GM23338 (cell line): ENCODE measurements around the gene GAREM1. TPM values are rescaled to one million over a fixed set of nuclear protein-coding genes. Genes with fewer than 3 reads are reported as not detected.

Experiments used
- ATAC-seq: fragments of 200-7000 bp; cut with Tn5 transposase; 3 replicates; pipeline ENCODE4 v1.9.1; 2020
- DNase-seq: peaks from one replicate; pipeline ENCODE4 v3.0.0-alpha.2; 2015; ENCODE audit warnings: low spot score
- H2AFZ ChIP-seq: fragments of 200-600 bp; sonication (generic); 2 replicates; pipeline ENCODE4 v1.8.0; 2016; ENCODE audit warnings: antibody characterized with exemption, mild to moderate bottlenecking, moderate library complexity
- H3F3A ChIP-seq: fragments of 200-600 bp; sonication (generic); replicated peaks from 2 replicates; pipeline ENCODE4 v1.8.0; 2017; ENCODE audit warnings: antibody characterized with exemption, mixed run types, low read depth
- H3K27ac ChIP-seq: fragments of 200-600 bp; sonication (generic); 2 replicates; pipeline ENCODE4 v1.6.1; 2016; ENCODE audit warnings: low read depth
- H3K27me3 ChIP-seq: fragments of 200-600 bp; sonication (generic); 2 replicates; pipeline ENCODE4 v1.8.0; 2016; ENCODE audit warnings: mild to moderate bottlenecking, mixed run types, moderate library complexity; ENCODE audit not compliant: insufficient read depth
- H3K36me3 ChIP-seq: fragments of 200-600 bp; sonication (generic); 2 replicates; pipeline ENCODE4 v1.8.0; 2016; ENCODE audit warnings: mild to moderate bottlenecking; ENCODE audit not compliant: insufficient read depth
- H3K4me1 ChIP-seq: fragments of 200-600 bp; sonication (generic); 2 replicates; pipeline ENCODE4 v1.8.0; 2016; ENCODE audit warnings: mild to moderate bottlenecking, moderate library complexity; ENCODE audit not compliant: insufficient read depth
- H3K4me2 ChIP-seq: fragments of 200-600 bp; sonication (generic); 2 replicates; pipeline ENCODE4 v1.7.1; 2017; ENCODE audit warnings: mixed run types
- H3K4me3 ChIP-seq: fragments of 200-600 bp; sonication (generic); 2 replicates; pipeline ENCODE4 v1.6.1; 2016; ENCODE audit warnings: mixed run types
- H3K79me2 ChIP-seq: fragments of 200-600 bp; sonication (generic); replicated peaks from 2 replicates; pipeline ENCODE4 v1.8.0; 2017; ENCODE audit warnings: mild to moderate bottlenecking; ENCODE audit not compliant: insufficient read depth
- H3K9me2 ChIP-seq: fragments of 200-600 bp; sonication (generic); 2 replicates; pipeline ENCODE4 v1.8.0; 2017; ENCODE audit not compliant: insufficient read depth
- H4K20me1 ChIP-seq: fragments of 200-600 bp; sonication (generic); replicated peaks from 2 replicates; pipeline ENCODE4 v1.8.0; 2017; ENCODE audit warnings: mild to moderate bottlenecking; ENCODE audit not compliant: insufficient read depth
- H3K27ac Mint-ChIP-seq: 2 replicates; pipeline ENCODE4 v1.8.0; 2020; ENCODE audit warnings: inconsistent platforms, mild to moderate bottlenecking, moderate library complexity, mixed read lengths
- H3K27me3 Mint-ChIP-seq: 3 replicates; pipeline ENCODE4 v1.8.0; 2022; ENCODE audit warnings: low read depth, mild to moderate bottlenecking, moderate library complexity, mixed read lengths, inconsistent platforms; ENCODE audit not compliant: insufficient read depth, poor library complexity
- H3K36me3 Mint-ChIP-seq: 3 replicates; pipeline ENCODE4 v1.8.0; 2021; ENCODE audit warnings: low read depth, mild to moderate bottlenecking, inconsistent platforms, moderate library complexity, mixed read lengths
- H3K4me1 Mint-ChIP-seq: 3 replicates; pipeline ENCODE4 v1.8.0; 2020; ENCODE audit warnings: mild to moderate bottlenecking, inconsistent platforms, mixed read lengths
- H3K4me3 Mint-ChIP-seq: 3 replicates; pipeline ENCODE4 v1.8.0; 2021; ENCODE audit warnings: moderate library complexity, mild to moderate bottlenecking, inconsistent platforms, mixed read lengths
- H3K9me3 Mint-ChIP-seq: 3 replicates; pipeline ENCODE4 v1.8.0; 2020; ENCODE audit warnings: moderate library complexity, mild to moderate bottlenecking, inconsistent platforms, mixed read lengths
- CREB1 ChIP-seq: fragments of 250-450 bp; sonication (Bioruptor Pico); IDR thresholded peaks from 2 replicates; pipeline ENCODE4 v1.5.0; 2020; ENCODE audit warnings: low read depth, mild to moderate bottlenecking, moderate library complexity
- ETS1 ChIP-seq: IDR thresholded peaks from 2 replicates; pipeline ENCODE4 v1.6.1; 2016; ENCODE audit warnings: antibody characterized with exemption
- EZH2 ChIP-seq: fragments of 200-600 bp; sonication (generic); IDR thresholded peaks from one replicate; pipeline ENCODE4 v1.8.0; 2017; ENCODE audit warnings: antibody characterized with exemption, mild to moderate bottlenecking, low read depth; ENCODE audit not compliant: unreplicated experiment
- EZH2phosphoT487 ChIP-seq: fragments of 200-600 bp; sonication (generic); IDR thresholded peaks from one replicate; pipeline ENCODE4 v1.8.1; 2018; ENCODE audit warnings: antibody characterized with exemption; ENCODE audit not compliant: unreplicated experiment
- JUNB ChIP-seq: IDR thresholded peaks from one replicate; pipeline ENCODE4 v1.6.1; 2016; ENCODE audit warnings: antibody characterized with exemption; ENCODE audit not compliant: unreplicated experiment
- NANOG ChIP-seq: IDR thresholded peaks from 2 replicates; pipeline ENCODE4 v1.6.1; 2016; ENCODE audit warnings: antibody characterized with exemption, borderline replicate concordance
- POLR2AphosphoS5 ChIP-seq: IDR thresholded peaks from 2 replicates; pipeline ENCODE4 v1.6.1; 2016; ENCODE audit warnings: antibody characterized with exemption, low read depth
- REST ChIP-seq: IDR thresholded peaks from one replicate; pipeline ENCODE4 v1.6.1; 2018; ENCODE audit warnings: antibody characterized with exemption; ENCODE audit not compliant: unreplicated experiment
- STAT1 ChIP-seq: IDR thresholded peaks from one replicate; pipeline ENCODE4 v1.6.1; 2016; ENCODE audit warnings: antibody characterized with exemption; ENCODE audit not compliant: unreplicated experiment
- ZNF114 ChIP-seq: fragments of 250-450 bp; sonication (Bioruptor Pico); IDR thresholded peaks from 2 replicates; pipeline ENCODE4 v1.5.0; 2020; ENCODE audit warnings: mild to moderate bottlenecking, moderate library complexity
- ZNF331 ChIP-seq: fragments of 250-450 bp; sonication (Bioruptor Pico); IDR thresholded peaks from 2 replicates; pipeline ENCODE4 v1.5.0; 2020; ENCODE audit warnings: low read depth, mild to moderate bottlenecking, moderate library complexity
- polyA plus RNA-seq: library from polyadenylated mRNA; unstranded; fragments of >200 nt; fragmentation: Nextera tagmentation; extraction: Ambion mirVana; gene quantifications from 2 replicates; pipeline ENCODE4 v1.2.1, GENCODE V29; 2016
- total RNA-seq: library from RNA; depleted of rRNA; stranded (reverse); fragments of >200 nt; shearing (Covaris generic); gene quantifications from 2 replicates; pipeline ENCODE4 v1.2.3, GENCODE V29; 2014
- TF ChIP-seq, protein P1 (sequence below): fragments of 250-450 bp; sonication (Bioruptor Pico); IDR thresholded peaks from 2 replicates; pipeline ENCODE4 v1.5.0; 2020; ENCODE audit warnings: mild to moderate bottlenecking, moderate library complexity
- TF ChIP-seq, protein P2 (sequence below), 2 experiments: fragments of 200-600 bp in 1 of 2; sonication (generic) in 1 of 2; conservative IDR thresholded peaks; 2 replicates each; pipeline versions ENCODE4 v1.5.1 to v1.6.1; 2016 to 2017; ENCODE audit warnings: antibody characterized with exemption in 2 of 2, low read depth in 2 of 2, mild to moderate bottlenecking in 2 of 2, moderate library complexity in 1 of 2

Gene GAREM1
- total and polyA plus RNA-seq, 2 experiments from 2014 or later = 2.7 to 6.0 TPM

- Mint-ChIP-seq H3K27me3 (no peaks in the 10 kb centered on the region), H3K36me3 (no peaks in the 10 kb centered on the region; the same call in 2 of the 3 replicates), H3K4me1 (peaks cover 6% of the 10 kb centered on the region; the same call in 2 of the 3 replicates), H3K4me3 (no peak overlapping the region), H3K27ac (no peak overlapping the region), H3K9me3 (no peaks in the 10 kb centered on the region)
- Histone ChIP-seq H3K79me2 (no peaks in the 10 kb centered on the region), H3K36me3 (no peaks in the 10 kb centered on the region), H4K20me1 (no peaks in the 10 kb centered on the region), H2AFZ (no peak overlapping the region), H3F3A (no peaks in the 10 kb centered on the region), H3K9me2 (no peaks in the 10 kb centered on the region; the same call in 1 of the 2 replicates), H3K27me3 (no peaks in the 10 kb centered on the region), H3K4me3 (no peak overlapping the region), H3K27ac (no peak overlapping the region), H3K4me1 (no peaks in the 10 kb centered on the region), H3K4me2 (no peak overlapping the region)
- ATAC-seq (no peak), DNase-seq (no peak)
- TF ChIP-seq NANOG = no peak
- no peak for TF ChIP-seq REST
- TF ChIP-seq ZNF331 (CRISPR knock-in tag) = no peak
- no peak for TF ChIP-seq STAT1
- no peak for TF ChIP-seq POLR2AphosphoS5
- TF ChIP-seq CREB1 (CRISPR knock-in tag) = no peak
- TF ChIP-seq, protein P1, sequence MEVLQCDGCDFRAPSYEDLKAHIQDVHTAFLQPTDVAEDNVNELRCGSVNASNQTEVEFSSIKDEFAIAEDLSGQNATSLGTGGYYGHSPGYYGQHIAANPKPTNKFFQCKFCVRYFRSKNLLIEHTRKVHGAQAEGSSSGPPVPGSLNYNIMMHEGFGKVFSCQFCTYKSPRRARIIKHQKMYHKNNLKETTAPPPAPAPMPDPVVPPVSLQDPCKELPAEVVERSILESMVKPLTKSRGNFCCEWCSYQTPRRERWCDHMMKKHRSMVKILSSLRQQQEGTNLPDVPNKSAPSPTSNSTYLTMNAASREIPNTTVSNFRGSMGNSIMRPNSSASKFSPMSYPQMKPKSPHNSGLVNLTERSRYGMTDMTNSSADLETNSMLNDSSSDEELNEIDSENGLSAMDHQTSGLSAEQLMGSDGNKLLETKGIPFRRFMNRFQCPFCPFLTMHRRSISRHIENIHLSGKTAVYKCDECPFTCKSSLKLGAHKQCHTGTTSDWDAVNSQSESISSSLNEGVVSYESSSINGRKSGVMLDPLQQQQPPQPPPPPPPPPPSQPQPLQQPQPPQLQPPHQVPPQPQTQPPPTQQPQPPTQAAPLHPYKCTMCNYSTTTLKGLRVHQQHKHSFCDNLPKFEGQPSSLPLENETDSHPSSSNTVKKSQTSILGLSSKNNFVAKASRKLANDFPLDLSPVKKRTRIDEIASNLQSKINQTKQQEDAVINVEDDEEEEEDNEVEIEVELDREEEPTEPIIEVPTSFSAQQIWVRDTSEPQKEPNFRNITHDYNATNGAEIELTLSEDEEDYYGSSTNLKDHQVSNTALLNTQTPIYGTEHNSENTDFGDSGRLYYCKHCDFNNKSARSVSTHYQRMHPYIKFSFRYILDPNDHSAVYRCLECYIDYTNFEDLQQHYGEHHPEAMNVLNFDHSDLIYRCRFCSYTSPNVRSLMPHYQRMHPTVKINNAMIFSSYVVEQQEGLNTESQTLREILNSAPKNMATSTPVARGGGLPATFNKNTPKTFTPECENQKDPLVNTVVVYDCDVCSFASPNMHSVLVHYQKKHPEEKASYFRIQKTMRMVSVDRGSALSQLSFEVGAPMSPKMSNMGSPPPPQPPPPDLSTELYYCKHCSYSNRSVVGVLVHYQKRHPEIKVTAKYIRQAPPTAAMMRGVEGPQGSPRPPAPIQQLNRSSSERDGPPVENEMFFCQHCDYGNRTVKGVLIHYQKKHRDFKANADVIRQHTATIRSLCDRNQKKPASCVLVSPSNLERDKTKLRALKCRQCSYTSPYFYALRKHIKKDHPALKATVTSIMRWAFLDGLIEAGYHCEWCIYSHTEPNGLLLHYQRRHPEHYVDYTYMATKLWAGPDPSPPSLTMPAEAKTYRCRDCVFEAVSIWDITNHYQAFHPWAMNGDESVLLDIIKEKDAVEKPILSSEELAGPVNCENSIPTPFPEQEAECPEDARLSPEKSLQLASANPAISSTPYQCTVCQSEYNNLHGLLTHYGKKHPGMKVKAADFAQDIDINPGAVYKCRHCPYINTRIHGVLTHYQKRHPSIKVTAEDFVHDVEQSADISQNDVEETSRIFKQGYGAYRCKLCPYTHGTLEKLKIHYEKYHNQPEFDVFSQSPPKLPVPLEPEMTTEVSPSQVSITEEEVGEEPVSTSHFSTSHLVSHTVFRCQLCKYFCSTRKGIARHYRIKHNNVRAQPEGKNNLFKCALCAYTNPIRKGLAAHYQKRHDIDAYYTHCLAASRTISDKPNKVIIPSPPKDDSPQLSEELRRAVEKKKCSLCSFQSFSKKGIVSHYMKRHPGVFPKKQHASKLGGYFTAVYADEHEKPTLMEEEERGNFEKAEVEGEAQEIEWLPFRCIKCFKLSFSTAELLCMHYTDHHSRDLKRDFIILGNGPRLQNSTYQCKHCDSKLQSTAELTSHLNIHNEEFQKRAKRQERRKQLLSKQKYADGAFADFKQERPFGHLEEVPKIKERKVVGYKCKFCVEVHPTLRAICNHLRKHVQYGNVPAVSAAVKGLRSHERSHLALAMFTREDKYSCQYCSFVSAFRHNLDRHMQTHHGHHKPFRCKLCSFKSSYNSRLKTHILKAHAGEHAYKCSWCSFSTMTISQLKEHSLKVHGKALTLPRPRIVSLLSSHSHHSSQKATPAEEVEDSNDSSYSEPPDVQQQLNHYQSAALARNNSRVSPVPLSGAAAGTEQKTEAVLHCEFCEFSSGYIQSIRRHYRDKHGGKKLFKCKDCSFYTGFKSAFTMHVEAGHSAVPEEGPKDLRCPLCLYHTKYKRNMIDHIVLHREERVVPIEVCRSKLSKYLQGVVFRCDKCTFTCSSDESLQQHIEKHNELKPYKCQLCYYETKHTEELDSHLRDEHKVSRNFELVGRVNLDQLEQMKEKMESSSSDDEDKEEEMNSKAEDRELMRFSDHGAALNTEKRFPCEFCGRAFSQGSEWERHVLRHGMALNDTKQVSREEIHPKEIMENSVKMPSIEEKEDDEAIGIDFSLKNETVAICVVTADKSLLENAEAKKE = no peak
- TF ChIP-seq ZNF114 (CRISPR knock-in tag) = no peak
- no peak for TF ChIP-seq JUNB
- no peak for TF ChIP-seq EZH2phosphoT487
- TF ChIP-seq EZH2 = no peak
- TF ChIP-seq, protein P2, sequence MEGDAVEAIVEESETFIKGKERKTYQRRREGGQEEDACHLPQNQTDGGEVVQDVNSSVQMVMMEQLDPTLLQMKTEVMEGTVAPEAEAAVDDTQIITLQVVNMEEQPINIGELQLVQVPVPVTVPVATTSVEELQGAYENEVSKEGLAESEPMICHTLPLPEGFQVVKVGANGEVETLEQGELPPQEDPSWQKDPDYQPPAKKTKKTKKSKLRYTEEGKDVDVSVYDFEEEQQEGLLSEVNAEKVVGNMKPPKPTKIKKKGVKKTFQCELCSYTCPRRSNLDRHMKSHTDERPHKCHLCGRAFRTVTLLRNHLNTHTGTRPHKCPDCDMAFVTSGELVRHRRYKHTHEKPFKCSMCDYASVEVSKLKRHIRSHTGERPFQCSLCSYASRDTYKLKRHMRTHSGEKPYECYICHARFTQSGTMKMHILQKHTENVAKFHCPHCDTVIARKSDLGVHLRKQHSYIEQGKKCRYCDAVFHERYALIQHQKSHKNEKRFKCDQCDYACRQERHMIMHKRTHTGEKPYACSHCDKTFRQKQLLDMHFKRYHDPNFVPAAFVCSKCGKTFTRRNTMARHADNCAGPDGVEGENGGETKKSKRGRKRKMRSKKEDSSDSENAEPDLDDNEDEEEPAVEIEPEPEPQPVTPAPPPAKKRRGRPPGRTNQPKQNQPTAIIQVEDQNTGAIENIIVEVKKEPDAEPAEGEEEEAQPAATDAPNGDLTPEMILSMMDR (conservative IDR thresholded peaks at IDR 0.05; ENCODE audit: low read depth in 2 of 2) = no peak
- TF ChIP-seq ETS1 = no peak
These were observed 203.2 kb downstream of the GAREM1 start for GRCh38 chr18:32267463-32267862.
